HEK293 (cell line): ENCODE results near the gene HHAT.

Experiments
- RBAK ChIP-seq: fragments of 450-650 bp; formaldehyde crosslinking; IDR thresholded peaks from 2 replicates; pipeline ENCODE4 v1.5.1; 2016; ENCODE audit warnings: missing biosample characterization, missing genetic modification characterization
- REST ChIP-seq: fragments of 450-650 bp; formaldehyde crosslinking; IDR thresholded peaks from 2 replicates; pipeline ENCODE4 v1.5.1; 2016; ENCODE audit warnings: missing biosample characterization, missing genetic modification characterization
- TCF7L2 ChIP-seq: IDR thresholded peaks from 2 replicates; pipeline ENCODE4 v1.6.1; 2011; ENCODE audit warnings: low read depth, mild to moderate bottlenecking, inconsistent platforms, low read length, moderate library complexity, borderline replicate concordance
- TRIM28 ChIP-seq: IDR thresholded peaks from 2 replicates; pipeline ENCODE4 v1.6.1; 2011; ENCODE audit warnings: low read length, control low read depth, borderline replicate concordance
- ZFHX2 ChIP-seq: fragments of 450-650 bp; formaldehyde crosslinking; conservative IDR thresholded peaks from 2 replicates; pipeline ENCODE4 v1.5.1; 2016; ENCODE audit warnings: missing biosample characterization, missing genetic modification characterization
- ZNF2 ChIP-seq: fragments of 450-650 bp; formaldehyde crosslinking; IDR thresholded peaks from 2 replicates; pipeline ENCODE4 v1.5.1; 2016; ENCODE audit warnings: missing biosample characterization, missing genetic modification characterization
- ZNF548 ChIP-seq: fragments of 450-650 bp; formaldehyde crosslinking; IDR thresholded peaks from 2 replicates; pipeline ENCODE4 v1.5.1; 2016; ENCODE audit warnings: missing biosample characterization, missing genetic modification characterization
- ZNF629 ChIP-seq: fragments of 450-650 bp; formaldehyde crosslinking; IDR thresholded peaks from 2 replicates; pipeline ENCODE4 v1.5.1; 2017; ENCODE audit warnings: missing biosample characterization, missing genetic modification characterization
- ZSCAN23 ChIP-seq: fragments of 450-650 bp; formaldehyde crosslinking; IDR thresholded peaks from 2 replicates; pipeline ENCODE4 v1.5.1; 2016; ENCODE audit warnings: missing biosample characterization, missing genetic modification characterization
- TF ChIP-seq, protein P1 (sequence below): fragments of 450-650 bp; formaldehyde crosslinking; IDR thresholded peaks from 2 replicates; pipeline ENCODE4 v1.5.1; 2016; ENCODE audit warnings: missing biosample characterization, missing genetic modification characterization, low read depth
- TF ChIP-seq, protein P2 (sequence below): fragments of 450-650 bp; formaldehyde crosslinking; IDR thresholded peaks from 2 replicates; pipeline ENCODE4 v1.5.1; 2016; ENCODE audit warnings: missing biosample characterization, missing genetic modification characterization

- TF ChIP-seq, protein P1, sequence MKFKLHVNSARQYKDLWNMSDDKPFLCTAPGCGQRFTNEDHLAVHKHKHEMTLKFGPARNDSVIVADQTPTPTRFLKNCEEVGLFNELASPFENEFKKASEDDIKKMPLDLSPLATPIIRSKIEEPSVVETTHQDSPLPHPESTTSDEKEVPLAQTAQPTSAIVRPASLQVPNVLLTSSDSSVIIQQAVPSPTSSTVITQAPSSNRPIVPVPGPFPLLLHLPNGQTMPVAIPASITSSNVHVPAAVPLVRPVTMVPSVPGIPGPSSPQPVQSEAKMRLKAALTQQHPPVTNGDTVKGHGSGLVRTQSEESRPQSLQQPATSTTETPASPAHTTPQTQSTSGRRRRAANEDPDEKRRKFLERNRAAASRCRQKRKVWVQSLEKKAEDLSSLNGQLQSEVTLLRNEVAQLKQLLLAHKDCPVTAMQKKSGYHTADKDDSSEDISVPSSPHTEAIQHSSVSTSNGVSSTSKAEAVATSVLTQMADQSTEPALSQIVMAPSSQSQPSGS: no peak
- TF ChIP-seq ZFHX2 (tag by site-specific recombination) (no peak), REST (no peak), ZNF2 (no peak), ZNF629 (tag by site-specific recombination) (no peak), RBAK (tag by site-specific recombination) (no peak), TRIM28 (no peak), TCF7L2 (no peak), ZSCAN23 (tag by site-specific recombination) (no peak), ZNF548 (no peak)
- TF ChIP-seq, protein P2, sequence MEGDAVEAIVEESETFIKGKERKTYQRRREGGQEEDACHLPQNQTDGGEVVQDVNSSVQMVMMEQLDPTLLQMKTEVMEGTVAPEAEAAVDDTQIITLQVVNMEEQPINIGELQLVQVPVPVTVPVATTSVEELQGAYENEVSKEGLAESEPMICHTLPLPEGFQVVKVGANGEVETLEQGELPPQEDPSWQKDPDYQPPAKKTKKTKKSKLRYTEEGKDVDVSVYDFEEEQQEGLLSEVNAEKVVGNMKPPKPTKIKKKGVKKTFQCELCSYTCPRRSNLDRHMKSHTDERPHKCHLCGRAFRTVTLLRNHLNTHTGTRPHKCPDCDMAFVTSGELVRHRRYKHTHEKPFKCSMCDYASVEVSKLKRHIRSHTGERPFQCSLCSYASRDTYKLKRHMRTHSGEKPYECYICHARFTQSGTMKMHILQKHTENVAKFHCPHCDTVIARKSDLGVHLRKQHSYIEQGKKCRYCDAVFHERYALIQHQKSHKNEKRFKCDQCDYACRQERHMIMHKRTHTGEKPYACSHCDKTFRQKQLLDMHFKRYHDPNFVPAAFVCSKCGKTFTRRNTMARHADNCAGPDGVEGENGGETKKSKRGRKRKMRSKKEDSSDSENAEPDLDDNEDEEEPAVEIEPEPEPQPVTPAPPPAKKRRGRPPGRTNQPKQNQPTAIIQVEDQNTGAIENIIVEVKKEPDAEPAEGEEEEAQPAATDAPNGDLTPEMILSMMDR (tag by site-specific recombination): no peak
Measured at GRCh38 chr1:210437781-210438180, 109.1 kb downstream of the HHAT start.
